GM18498 (cell line): ENCODE results near the gene RFX6.

Experiments
- ATAC-seq: cut with Tn5 transposase; IDR thresholded peaks from one replicate; pipeline ENCODE4 v1.9.1; 2021; ENCODE audit warnings: mild to moderate bottlenecking, moderate library complexity; ENCODE audit not compliant: unreplicated experiment

Gene RFX6

DNA sequence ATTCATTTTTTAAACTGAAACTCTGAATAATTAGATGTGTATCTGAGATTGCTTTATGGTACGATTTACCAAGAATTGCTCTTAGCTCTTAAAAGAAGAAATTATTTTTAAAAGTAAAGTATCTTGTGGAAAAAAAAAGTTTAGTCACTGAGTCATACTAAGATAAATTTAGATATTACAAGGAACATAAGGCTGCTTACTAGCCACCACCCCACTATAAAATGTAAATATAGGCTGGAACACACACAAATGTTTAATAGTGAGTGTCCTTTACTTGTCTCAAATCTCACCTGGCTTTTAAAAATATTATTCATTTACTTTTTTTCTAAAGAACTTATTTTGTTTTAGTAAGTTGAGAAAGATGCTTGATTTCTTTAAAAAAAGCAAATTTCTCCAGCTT lies 17.6 kb downstream of the RFX6 start:
- ATAC-seq, result no peak

- no peak for ATAC-seq
Observed at GRCh38 chr6:116895935-116896334, 18.9 kb downstream of the RFX6 start.

GRCh38 chr6:116902634-116903033 lies 25.6 kb downstream of the RFX6 start:
- ATAC-seq, result no peak

GRCh38 chr6:116922853-116923548 lies 46.0 kb downstream of the RFX6 start:
- no peak for ATAC-seq

- ATAC-seq, result no peak
Observed at GRCh38 chr6:116924245-116924644, 47.2 kb downstream of the RFX6 start.

- ATAC-seq, result no peak
Observed at GRCh38 chr6:116925088-116925794, 48.2 kb downstream of the RFX6 start.

- no peak for ATAC-seq
Observed at GRCh38 chr6:116928677-116929076, 51.6 kb downstream of the RFX6 start.

- ATAC-seq, result no peak
Observed at GRCh38 chr6:116929825-116930224, 52.8 kb downstream of the RFX6 start.

GRCh38 chr6:116931456-116931855 lies 54.4 kb downstream of the RFX6 start:
- ATAC-seq, result no peak

- ATAC-seq, result no peak
Observed at GRCh38 chr6:116932496-116932895, 55.5 kb downstream of the RFX6 start.

DNA sequence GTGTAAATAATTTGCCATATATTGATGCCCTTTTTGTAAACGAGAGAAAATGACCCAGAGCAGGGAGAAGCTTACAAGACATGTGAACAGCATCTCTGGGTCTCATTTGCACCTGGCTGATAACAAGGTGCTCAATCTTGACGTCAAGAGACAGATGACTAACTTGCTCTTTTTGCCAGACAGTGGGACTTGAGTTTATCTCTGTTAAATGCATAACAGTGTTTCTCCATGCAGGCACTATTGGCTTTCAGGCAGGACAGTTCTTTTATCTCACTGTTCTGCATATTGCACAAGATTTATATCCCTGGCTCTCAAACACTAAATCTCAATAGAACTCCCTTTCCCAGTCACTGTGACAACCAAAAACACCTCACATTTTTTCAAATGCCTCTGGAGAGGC lies 56.4 kb downstream of the RFX6 start:
- ATAC-seq, result no peak

- ATAC-seq, result no peak
Observed at GRCh38 chr6:116938305-116938704, 61.3 kb downstream of the RFX6 start.

GRCh38 chr6:116941727-116942126 lies 64.7 kb downstream of the RFX6 start:
- no peak for ATAC-seq

GRCh38 chr6:116945809-116946208 lies 68.8 kb downstream of the RFX6 start:
- ATAC-seq, result no peak

GRCh38 chr6:116948533-116949304 lies 71.7 kb downstream of the RFX6 start:
- no peak for ATAC-seq

- no peak for ATAC-seq
Observed at GRCh38 chr6:116949964-116950363, 72.9 kb downstream of the RFX6 start.

- ATAC-seq, result no peak
Observed at GRCh38 chr6:116954335-116954734, 77.3 kb downstream of the RFX6 start.

GRCh38 chr6:116954938-116955337 lies 77.9 kb downstream of the RFX6 start:
- no peak for ATAC-seq

DNA sequence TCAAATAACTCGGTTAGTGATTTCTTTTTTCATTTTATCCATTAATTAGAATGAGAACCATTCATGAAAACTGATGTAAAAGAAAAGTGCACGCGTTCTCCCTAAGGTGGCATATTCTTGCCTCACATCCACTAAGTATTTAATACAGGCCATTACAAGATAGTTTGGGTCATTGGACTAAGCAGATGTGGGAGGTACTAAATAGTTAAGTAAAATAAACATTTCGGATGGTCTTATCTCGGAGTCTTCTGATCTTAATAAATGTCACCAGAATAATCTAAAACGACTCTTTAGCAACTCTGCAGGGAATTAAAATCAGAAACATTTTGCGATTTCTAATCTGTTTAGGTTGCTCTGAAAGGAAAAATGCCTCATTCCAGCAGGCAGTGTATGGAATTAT lies 78.7 kb downstream of the RFX6 start:
- ATAC-seq, result no peak

- no peak for ATAC-seq
Observed at GRCh38 chr6:116963972-116964371, 86.9 kb downstream of the RFX6 start.

- ATAC-seq, result no peak
Observed at GRCh38 chr6:116966675-116967576, 89.9 kb downstream of the RFX6 start.
